ENCODE results near the gene SHROOM2.
"Not testable (repeated sequence)": the region's sequence is repeated elsewhere in the genome, so short reads cannot be mapped to it uniquely, and the experiment has no call there.

The SHROOM2 gene

GRCh38 chrX:9785944-9786797, at the start of gene SHROOM2:
Gene SHROOM2, plus strand, starts transcription at chrX:9786429. Its CDS starts 117 bp downstream, at chrX:9786546.
- no peak for DNase-seq

GRCh38 chrX:9737363-9737762, 48.9 kb upstream of the SHROOM2 start:
- no peak for DNase-seq

- DNase-seq, result no peak
Observed at GRCh38 chrX:9738151-9738550, 48.1 kb upstream of the SHROOM2 start.

GRCh38 chrX:9739130-9739529, 47.1 kb upstream of the SHROOM2 start:
- no peak for DNase-seq

GRCh38 chrX:9745417-9746115, 40.7 kb upstream of the SHROOM2 start:
- DNase-seq, result peak; percentile 39

GRCh38 chrX:9746148-9746888, 39.9 kb upstream of the SHROOM2 start:
- no peak for DNase-seq

GRCh38 chrX:9747644-9748043, 38.6 kb upstream of the SHROOM2 start:
- no peak for DNase-seq

- no peak for DNase-seq
Observed at GRCh38 chrX:9749146-9749692, 37.0 kb upstream of the SHROOM2 start.

- no peak for DNase-seq
Observed at GRCh38 chrX:9757366-9757765, 28.9 kb upstream of the SHROOM2 start.

GRCh38 chrX:9758021-9758638, 28.1 kb upstream of the SHROOM2 start:
- DNase-seq, result no peak

GRCh38 chrX:9759337-9759736, 26.9 kb upstream of the SHROOM2 start:
- DNase-seq, result no peak

GRCh38 chrX:9765072-9765736, 21.0 kb upstream of the SHROOM2 start:
- no peak for DNase-seq

- no peak for DNase-seq
Observed at GRCh38 chrX:9765737-9766097, 20.5 kb upstream of the SHROOM2 start, which contains the start of gene GPR143. Gene GPR143, minus strand, starts transcription at chrX:9765847. Its CDS starts 30 bp downstream, at chrX:9765817.

- no peak for DNase-seq
Observed at GRCh38 chrX:9767375-9767774, 18.9 kb upstream of the SHROOM2 start.

- not testable (repeated sequence) for DNase-seq
Observed at GRCh38 chrX:9768321-9768839, 17.8 kb upstream of the SHROOM2 start.

- DNase-seq, result no peak
Observed at GRCh38 chrX:9770319-9770718, 15.9 kb upstream of the SHROOM2 start.

GRCh38 chrX:9772943-9773342, 13.3 kb upstream of the SHROOM2 start:
- no peak for DNase-seq

- peak; percentile 21 for DNase-seq
Observed at GRCh38 chrX:9775930-9776329, 10.3 kb upstream of the SHROOM2 start.

GRCh38 chrX:9781941-9782340, 4.3 kb upstream of the SHROOM2 start:
- no peak for DNase-seq

GRCh38 chrX:9784332-9784731, 1.9 kb upstream of the SHROOM2 start:
- no peak for DNase-seq

GRCh38 chrX:9785254-9785943, 830 bp upstream of the SHROOM2 start:
- DNase-seq, result no peak
